ENCODE results near the gene MTCP1. TPM values are rescaled to one million over a fixed set of nuclear protein-coding genes. Genes with fewer than 3 reads are reported as not detected.

MTCP1 gene
- total and polyA plus RNA-seq, 10 of the 15 experiments (the other 5 are each of a cell fraction or from before 2014, with no cell fraction given): 16.6 to 74.0 (median 30.9) TPM

DNA sequence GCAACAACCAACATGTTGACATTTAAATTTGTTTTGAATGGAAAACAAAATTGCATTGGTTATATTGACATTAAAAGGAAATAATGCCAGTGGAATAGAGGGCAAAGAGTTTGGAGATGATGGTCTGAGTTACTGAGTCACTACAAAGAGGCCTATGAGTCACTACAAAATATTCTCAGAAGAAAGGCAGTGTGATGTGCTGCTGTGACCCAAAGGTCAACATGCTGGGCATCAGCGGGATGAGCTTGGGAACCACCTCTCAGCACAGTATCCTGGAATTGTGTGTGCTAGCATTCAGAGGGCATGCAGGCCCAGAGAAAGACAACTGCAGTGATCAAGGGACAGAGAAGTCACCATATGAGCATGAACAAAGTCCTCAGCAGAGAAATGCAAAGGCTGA is 2.8 kb downstream of the MTCP1 start:
- no peak overlapping the region; the same call in 1 of the 2 replicates for H3K4me2 ChIP-seq (ENCODE audit: control insufficient read depth, insufficient read depth)
- no TSS peak for BruUV-seq (replicated peaks)
- RAD21 ChIA-PET (ENCODE audit: unreplicated experiment): interaction anchor here (1.5 kb wide), 1 partner anchor 83 kb away, joined by 4 read pairs; no protein-coding TSS in a partner anchor
- DNase-seq (ENCODE audit: low read depth, low spot score): no peak
- H3K4me1 ChIP-seq (ENCODE audit: control insufficient read depth, insufficient read depth, low read length): no peaks in the 10 kb centered on the region
- H2AFZ ChIP-seq (ENCODE audit: control insufficient read depth, low read depth, low read length): no peak overlapping the region
- no peak for FAIRE-seq
- CTCF ChIA-PET: no interaction called here
- 55% methylated on average over 1 of the region's 1 CpG for WGBS (ENCODE audit: insufficient coverage, insufficient replicate concordance, low lambda C conversion rate, missing lambda C conversion rate)
- SMC1A ChIA-PET (ENCODE audit: uncharacterized antibody, unreplicated experiment): interaction anchor here (2.1 to 2.9 kb wide), 2 partner anchors 10 to 12 kb away, joined by 5 to 10 read pairs; no protein-coding TSS in a partner anchor
- peaks cover 46% of the 10 kb centered on the region for H3K79me2 ChIP-seq (ENCODE audit: control insufficient read depth, insufficient read depth, low read length)
- H3K4me3 ChIP-seq: peak overlapping the region; percentile 22; the same call in 1 of the 2 replicates
- POLR2A ChIA-PET: no interaction called here
- H3K36me3 ChIP-seq (ENCODE audit: control insufficient read depth in 2 of 2, insufficient read depth in 2 of 2, low read length in 1 of 2): no peaks in the 10 kb centered on the region; a peak in 2 of 4 replicates
- no peaks in the 10 kb centered on the region for H4K20me1 ChIP-seq (ENCODE audit: control insufficient read depth, insufficient read depth)
- in situ Hi-C loops (cut with MboI): no loop called here
- H3K9me3 ChIP-seq (replicated peaks; ENCODE audit: control insufficient read depth, insufficient read depth, low read length): no peaks in the 10 kb centered on the region
- intact Hi-C loops (cut with micrococcal nuclease; ENCODE audit: unreplicated experiment): no loop called here
- no peak overlapping the region for H3K9ac ChIP-seq (ENCODE audit: control insufficient read depth, insufficient read depth, low read length)
- no peak for ATAC-seq
- H3K27me3 ChIP-seq (replicated peaks in 1 of 2; ENCODE audit: control insufficient read depth in 2 of 2, insufficient read depth in 2 of 2, low read length in 1 of 2): no peaks in the 10 kb centered on the region
- no peak overlapping the region for H3K27ac ChIP-seq (ENCODE audit: control insufficient read depth, insufficient read depth)
- no peak for TF ChIP-seq SMAD5 (IDR thresholded peaks at IDR 0.05; ENCODE audit: low read depth)
- TF ChIP-seq WRNIP1 (IDR thresholded peaks at IDR 0.05; ENCODE audit: borderline replicate concordance, low read depth, low read length): no peak
- TF ChIP-seq NR2F1 (conservative IDR thresholded peaks at IDR 0.05): peak; percentile 36; the same call in 1 of the 2 replicates

GRCh38 chrX:155065035-155065734 is 5.8 kb downstream of the MTCP1 start:
- WGBS (ENCODE audit: insufficient coverage, insufficient replicate concordance, low lambda C conversion rate, missing lambda C conversion rate): 65% methylated on average over 8 of the region's 8 CpGs
- no peak for FAIRE-seq
- no peaks in the 10 kb centered on the region for H3K9me3 ChIP-seq (replicated peaks; ENCODE audit: control insufficient read depth, insufficient read depth, low read length)
- ChIA-PET POLR2A (no interaction called here), SMC1A (ENCODE audit: uncharacterized antibody, unreplicated experiment) (interaction anchor here (2.9 kb wide), 1 partner anchor 9 kb away, joined by 10 read pairs; no protein-coding TSS in a partner anchor), CTCF (interaction anchor here (1.4 to 2.3 kb wide), 2 partner anchors 9 to 22 kb away, joined by 5 to 11 read pairs; no protein-coding TSS in a partner anchor), RAD21 (ENCODE audit: unreplicated experiment) (no interaction called here)
- H4K20me1 ChIP-seq (ENCODE audit: control insufficient read depth, insufficient read depth): no peaks in the 10 kb centered on the region
- in situ Hi-C loops (cut with MboI) (no loop called here), intact Hi-C loops (cut with micrococcal nuclease; ENCODE audit: unreplicated experiment) (no loop called here)
- no peaks in the 10 kb centered on the region for H3K27me3 ChIP-seq (replicated peaks in 1 of 2; ENCODE audit: control insufficient read depth in 2 of 2, insufficient read depth in 2 of 2, low read length in 1 of 2)
- no peaks in the 10 kb centered on the region for H3K4me1 ChIP-seq (ENCODE audit: control insufficient read depth, insufficient read depth, low read length)
- no peak overlapping the region for H3K27ac ChIP-seq (ENCODE audit: control insufficient read depth, insufficient read depth)
- no peak for ATAC-seq
- no TSS peak for BruUV-seq (replicated peaks)
- no peaks in the 10 kb centered on the region; a peak in 3 of 4 replicates for H3K36me3 ChIP-seq (ENCODE audit: control insufficient read depth in 2 of 2, insufficient read depth in 2 of 2, low read length in 1 of 2)
- no peak overlapping the region for H3K4me3 ChIP-seq
- H3K9ac ChIP-seq (ENCODE audit: control insufficient read depth, insufficient read depth, low read length): no peak overlapping the region
- H3K4me2 ChIP-seq (ENCODE audit: control insufficient read depth, insufficient read depth): no peak overlapping the region
- H3K79me2 ChIP-seq (ENCODE audit: control insufficient read depth, insufficient read depth, low read length): peaks cover 22% of the 10 kb centered on the region
- no peak for DNase-seq (ENCODE audit: low read depth, low spot score)
- H2AFZ ChIP-seq (ENCODE audit: control insufficient read depth, low read depth, low read length): no peak overlapping the region
- TF ChIP-seq JUNB (IDR thresholded peaks at IDR 0.05) (no peak), RAD21 (IDR thresholded peaks at IDR 0.05; ENCODE audit: insufficient read depth, low read depth, low read length) (no peak), SIX5 (IDR thresholded peaks at IDR 0.05; ENCODE audit: low read depth, low read length, severe bottlenecking) (no peak), ZBED1 (IDR thresholded peaks at IDR 0.05; ENCODE audit: borderline replicate concordance) (no peak), BMI1 (IDR thresholded peaks at IDR 0.05; ENCODE audit: borderline replicate concordance) (no peak), NR2F1 (conservative IDR thresholded peaks at IDR 0.05) (no peak)
- TF ChIP-seq, protein P1, sequence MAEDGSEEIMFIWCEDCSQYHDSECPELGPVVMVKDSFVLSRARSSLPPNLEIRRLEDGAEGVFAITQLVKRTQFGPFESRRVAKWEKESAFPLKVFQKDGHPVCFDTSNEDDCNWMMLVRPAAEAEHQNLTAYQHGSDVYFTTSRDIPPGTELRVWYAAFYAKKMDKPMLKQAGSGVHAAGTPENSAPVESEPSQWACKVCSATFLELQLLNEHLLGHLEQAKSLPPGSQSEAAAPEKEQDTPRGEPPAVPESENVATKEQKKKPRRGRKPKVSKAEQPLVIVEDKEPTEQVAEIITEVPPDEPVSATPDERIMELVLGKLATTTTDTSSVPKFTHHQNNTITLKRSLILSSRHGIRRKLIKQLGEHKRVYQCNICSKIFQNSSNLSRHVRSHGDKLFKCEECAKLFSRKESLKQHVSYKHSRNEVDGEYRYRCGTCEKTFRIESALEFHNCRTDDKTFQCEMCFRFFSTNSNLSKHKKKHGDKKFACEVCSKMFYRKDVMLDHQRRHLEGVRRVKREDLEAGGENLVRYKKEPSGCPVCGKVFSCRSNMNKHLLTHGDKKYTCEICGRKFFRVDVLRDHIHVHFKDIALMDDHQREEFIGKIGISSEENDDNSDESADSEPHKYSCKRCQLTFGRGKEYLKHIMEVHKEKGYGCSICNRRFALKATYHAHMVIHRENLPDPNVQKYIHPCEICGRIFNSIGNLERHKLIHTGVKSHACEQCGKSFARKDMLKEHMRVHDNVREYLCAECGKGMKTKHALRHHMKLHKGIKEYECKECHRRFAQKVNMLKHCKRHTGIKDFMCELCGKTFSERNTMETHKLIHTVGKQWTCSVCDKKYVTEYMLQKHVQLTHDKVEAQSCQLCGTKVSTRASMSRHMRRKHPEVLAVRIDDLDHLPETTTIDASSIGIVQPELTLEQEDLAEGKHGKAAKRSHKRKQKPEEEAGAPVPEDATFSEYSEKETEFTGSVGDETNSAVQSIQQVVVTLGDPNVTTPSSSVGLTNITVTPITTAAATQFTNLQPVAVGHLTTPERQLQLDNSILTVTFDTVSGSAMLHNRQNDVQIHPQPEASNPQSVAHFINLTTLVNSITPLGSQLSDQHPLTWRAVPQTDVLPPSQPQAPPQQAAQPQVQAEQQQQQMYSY (CRISPR knock-in tag; IDR thresholded peaks at IDR 0.05): no peak

Measured in GM12878 (cell line).